Fibroblast of skin of abdomen (primary cell): ENCODE measurements around the gene UQCC2. TPM values are rescaled to one million over a fixed set of nuclear protein-coding genes. Genes with fewer than 3 reads are reported as not detected.

Experiments used
- DNase-seq: peaks from one replicate; pipeline ENCODE4 v3.0.0-alpha.2; 2013
- polyA plus RNA-seq, 2 experiments: library from polyadenylated mRNA; unstranded; fragments of 120-200 nt; gene quantifications; one replicate each; pipeline ENCODE4 v1.2.1, GENCODE V29; 2013; ENCODE audit not compliant: insufficient read length in 2 of 2

The UQCC2 gene
- 120 TPM for polyA plus RNA-seq (2013, experiment 1 of 2; ENCODE audit: insufficient read length)
- 120 TPM for polyA plus RNA-seq (2013, experiment 2 of 2; ENCODE audit: insufficient read length)

DNA sequence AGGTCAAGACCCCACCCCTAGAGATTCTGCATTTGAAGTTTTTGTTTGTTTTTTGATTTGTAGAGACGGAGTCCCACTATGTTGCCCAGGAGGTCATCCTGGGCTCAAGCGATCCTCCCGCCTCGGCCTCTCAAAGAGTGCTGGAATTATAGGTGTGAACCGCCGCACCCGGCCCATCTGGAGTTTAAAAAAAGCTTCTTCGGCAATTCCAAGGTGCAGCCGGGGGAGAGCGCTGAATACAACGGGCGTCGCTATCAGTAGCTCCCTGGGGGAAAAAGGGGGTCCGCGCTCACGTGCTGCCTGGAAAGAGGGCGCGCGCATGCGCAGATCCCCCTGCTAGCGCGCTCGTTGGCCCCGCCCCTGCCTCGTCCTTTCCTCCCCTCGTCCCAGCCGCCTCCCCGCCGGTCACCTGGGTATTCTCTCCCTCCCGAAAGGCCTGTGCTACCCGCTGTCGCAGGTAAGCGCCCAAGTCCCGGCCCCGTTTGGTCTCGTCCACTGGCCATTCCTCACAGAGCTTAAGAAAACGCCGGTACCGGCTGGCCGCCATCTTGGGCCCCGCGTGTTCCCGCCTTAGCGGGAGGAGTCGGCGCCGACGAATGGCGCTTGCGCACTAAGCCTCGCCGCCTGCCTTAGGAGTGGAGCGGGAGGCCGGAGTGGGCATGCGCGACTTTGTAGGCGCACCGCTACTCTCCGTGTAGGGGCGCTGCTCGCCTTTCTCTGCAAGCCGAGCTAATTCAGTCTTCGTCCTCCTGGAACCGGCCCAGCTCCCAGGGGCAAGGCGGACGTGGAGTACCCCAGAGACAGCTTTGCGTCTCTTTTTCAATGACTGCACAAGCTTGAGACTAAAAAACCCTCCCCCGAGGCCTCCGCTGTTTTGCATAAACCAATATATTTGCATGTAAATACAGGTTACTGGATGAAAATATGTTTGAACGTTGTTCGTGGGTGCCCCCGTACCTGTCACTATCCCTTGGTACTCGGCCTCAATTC lies at the start of gene UQCC2:
UQCC2 (minus strand) TSS at position 561 of the 990 bp plus-strand sequence; CDS start at position 547, 14 bp downstream.
- peak; percentile 96 for DNase-seq

DNA sequence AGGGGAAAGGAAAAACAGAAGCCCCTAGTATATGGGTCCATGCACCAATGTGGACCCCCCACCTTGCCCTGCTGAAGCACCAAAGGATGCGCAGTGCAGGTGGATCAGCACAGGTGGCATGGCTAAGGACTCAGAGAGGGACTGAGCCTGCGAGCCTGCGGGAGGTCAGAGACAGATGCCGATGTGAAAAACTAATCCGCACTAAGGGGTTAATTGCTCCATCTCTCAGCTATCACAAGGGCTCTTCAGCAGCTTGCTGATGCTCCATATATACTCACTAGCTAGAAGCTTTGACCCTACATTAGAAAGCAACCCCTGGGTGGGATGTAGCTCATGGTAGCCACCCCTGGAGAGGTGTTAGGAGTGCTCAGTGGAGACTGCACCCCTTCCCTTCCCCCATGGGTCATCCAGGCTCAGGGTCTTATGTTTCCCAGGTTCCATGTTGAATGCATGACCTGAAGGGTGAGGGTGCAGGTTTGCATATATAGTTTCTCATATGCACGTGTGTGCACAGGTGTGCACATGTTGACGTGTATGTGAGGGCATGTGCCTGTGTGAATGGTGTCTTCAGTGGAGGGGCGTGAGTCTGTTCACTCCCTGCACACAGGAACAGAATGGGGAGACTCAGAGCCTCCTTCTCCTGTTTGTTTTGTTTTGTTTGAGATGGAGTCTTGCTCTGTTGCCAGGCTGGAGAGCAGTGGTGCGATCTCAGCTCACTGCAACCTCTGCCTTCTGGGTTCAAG lies 48.6 kb upstream of the UQCC2 start:
- no peak for DNase-seq

DNA sequence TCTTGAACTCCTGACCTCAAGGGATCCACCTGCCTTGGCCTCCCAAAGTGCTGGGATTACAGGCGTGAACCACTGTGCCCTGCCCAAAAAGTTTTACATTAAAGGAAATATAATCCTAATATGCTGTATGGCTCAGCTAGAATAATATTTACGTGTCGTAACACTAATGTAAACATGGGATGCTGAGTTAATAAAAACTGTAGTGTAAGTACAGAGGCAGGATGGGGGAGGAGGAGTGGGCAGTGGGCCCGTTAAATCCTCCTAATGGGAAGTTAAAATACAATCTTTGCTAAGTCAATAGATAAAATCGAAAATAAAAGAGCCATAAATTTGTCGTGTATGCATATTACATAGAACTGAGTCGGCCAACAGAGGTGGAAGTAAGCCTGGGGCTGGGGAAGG lies 47.3 kb upstream of the UQCC2 start:
- DNase-seq: no peak

DNA sequence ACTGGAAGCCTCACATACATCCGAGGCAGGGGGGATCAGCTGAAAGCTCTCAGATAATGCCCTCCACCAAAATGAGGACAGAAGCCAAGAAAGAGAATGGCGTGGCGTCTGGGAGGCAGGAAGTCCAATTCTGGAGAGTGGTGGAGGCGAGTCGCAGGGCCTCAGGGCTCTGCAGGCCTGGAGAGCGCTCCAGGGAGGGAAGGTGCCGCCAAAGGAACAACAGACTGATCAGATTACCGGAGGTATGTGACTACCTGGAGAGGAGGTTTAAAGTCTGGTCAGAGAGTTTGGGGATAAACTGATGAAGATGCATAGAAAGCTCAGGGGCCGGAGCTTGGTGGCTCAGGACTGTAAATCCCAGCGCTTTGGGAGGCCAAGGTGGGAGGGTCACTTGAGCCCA lies 46.4 kb upstream of the UQCC2 start:
- DNase-seq: no peak

DNA sequence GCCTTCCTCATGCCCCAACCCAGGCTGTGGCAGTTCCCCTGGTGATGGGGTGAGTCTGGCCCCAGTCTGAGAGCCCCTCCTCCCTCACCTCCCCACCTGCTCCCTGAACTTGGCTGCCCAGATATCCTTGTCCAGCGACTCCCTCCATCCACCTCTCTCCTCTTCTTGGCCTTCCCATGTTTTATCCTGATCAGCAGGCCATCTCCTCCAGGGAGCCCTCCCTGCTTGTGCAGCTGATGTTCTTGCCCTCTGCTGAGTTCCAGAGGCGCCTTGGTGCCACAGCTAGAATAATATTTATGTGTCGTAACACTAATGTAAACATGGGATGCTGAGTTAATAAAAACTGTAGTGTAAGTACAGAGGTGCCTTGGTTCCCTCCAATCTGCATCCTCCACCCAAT lies 45.6 kb upstream of the UQCC2 start:
- DNase-seq: no peak

DNA sequence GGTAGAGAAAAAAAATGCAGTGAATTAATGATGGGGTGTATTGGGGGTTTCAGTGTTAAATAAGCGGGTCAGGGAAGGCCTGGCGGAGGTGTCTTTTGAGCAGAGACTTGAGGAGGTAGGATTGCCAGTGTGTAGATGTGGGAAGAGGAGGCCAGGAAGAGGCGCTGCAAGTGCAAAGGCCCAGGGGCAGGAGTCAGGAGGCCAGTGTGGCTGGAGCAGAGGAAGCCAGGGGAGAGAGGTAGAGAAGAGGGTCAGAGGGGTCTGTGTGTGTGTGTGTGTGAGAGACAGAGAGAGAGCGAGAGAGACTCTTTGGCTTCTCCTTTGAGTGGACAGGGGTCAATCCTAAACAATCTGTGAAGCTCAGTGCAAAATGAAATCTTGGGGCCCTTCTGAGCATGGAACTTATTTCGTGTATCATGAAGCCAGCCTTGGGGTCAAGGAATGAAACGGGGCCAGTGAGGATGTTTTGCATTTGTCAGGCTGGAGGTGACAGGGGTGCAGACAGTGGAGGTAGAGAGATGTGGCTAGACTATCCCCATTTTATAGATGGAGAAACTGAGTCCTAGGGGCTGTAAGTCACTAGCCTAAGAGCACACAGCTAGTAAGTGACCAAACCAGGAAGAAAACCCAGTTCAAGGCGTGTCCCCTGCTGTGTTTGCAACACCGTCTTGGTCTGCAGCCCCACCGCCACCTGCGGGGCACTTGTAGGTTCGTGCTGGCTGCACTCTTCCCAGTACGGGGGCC lies 44.9 kb upstream of the UQCC2 start:
- no peak for DNase-seq

DNA sequence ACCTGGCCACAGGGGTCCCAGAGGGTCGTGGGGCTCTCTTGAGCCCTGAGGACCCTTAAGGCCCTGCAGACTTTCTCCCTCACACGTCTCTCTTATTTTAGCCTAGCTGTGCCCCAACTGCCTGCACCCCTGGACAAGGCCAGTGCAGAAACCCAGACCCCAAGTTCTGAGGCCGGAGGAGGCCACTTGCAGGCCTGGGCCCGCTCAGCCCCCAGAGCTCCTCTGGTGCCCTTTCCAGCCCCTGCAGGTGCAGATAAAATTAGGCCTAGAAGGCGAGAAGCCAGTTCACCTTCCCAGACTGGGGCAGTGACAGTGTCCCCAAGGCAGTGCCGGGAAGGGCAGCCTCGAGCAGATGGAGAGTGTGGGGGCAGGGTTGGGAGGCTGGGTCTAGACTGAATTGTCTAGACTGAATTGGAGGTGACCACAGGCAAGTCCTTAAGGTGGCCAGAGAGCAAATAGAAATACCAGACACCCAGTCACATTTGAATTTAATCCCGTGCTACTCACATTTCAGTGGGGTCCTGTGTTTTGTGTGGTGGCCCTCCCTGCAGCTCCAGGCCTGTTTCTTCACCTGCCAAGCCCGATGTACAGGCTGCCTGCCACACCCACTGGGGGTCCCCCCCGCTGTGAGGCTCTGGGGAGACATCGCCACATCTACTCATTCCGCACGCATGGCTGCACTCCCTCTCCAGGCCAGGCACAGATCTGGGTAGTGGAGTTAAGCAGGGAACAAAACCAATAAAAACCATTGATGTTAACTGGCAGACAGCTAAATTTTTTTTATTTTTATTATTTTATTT lies 43.8 kb upstream of the UQCC2 start:
- no peak for DNase-seq

DNA sequence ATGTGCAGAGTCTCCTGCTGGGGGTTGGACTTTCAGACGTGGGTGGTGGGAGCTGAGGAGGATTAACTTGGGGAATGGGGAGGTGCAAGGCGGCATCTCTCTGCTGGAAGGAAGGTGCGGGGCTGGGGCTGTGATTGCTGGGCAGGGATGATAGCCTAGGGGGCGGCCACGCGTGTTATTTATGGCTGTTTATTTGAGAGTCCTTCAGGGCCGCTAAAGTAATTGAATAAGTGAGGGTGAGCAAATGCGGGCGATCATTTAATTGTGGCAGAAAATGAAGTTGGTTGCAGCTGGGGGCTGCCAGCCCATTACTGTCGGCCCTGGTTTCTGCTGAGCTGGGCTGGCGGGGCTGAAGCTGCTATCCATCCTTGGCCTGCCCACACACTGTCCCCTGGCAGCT lies 42.7 kb upstream of the UQCC2 start:
- DNase-seq: no peak

DNA sequence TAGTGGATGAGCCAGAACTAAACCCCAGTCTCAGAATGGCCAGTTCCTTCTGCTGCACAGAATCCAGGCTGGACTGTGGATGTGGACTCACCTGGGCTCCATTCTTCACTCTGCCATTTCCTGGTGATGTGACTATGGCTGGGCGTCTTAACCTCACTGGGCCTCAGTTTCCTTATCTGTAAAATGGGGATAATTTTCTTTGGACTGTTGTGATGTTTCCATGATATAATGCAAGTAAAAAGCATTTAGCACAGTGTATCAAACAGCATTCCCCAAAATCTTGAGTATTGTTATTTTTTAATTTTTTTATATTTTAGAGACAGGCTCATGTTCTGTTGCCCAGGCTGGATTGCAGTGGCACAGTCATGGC lies 41.1 kb upstream of the UQCC2 start:
- no peak for DNase-seq

DNA sequence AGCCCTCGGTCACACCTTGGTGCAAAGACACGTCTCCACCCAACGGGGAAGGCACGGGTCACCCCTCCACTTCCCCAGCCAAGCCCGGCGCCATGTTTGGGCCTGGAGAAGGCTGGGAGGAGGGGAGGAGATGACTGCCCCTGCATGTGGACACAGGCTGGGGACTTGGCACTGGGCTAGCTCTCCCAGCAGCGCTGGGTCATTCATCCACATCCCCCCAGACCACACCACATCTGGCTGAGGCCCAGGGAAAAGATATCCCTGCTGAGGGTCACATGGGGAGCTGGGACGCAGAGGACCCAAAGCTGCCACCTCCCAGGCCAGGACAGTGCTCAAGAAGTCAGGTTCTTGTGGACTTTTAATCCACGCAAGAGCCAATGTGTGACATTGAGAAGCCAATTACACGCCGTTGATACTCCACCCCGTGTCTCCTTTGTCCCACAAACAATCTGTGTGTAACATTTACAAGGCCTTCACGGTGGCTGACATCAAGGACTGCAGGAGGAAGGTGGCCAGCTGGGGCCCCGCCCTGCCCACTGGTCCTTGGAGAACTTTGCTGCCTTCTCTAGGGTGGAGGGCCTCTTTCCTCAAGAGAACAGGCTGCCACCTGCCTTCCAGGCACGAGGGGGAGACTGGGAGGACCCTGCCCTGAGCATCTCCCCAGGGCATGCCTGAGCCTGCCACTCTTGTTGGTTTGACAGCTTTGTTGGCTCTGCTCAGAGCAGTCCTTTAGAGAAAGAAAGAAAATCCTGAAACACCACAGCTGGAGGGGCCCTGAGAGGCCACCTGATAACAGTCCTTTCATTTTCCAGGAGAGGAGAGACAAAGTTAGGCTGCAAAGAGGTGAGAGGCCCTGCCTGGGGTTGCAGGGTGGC lies 40.5 kb upstream of the UQCC2 start:
- DNase-seq: no peak

DNA sequence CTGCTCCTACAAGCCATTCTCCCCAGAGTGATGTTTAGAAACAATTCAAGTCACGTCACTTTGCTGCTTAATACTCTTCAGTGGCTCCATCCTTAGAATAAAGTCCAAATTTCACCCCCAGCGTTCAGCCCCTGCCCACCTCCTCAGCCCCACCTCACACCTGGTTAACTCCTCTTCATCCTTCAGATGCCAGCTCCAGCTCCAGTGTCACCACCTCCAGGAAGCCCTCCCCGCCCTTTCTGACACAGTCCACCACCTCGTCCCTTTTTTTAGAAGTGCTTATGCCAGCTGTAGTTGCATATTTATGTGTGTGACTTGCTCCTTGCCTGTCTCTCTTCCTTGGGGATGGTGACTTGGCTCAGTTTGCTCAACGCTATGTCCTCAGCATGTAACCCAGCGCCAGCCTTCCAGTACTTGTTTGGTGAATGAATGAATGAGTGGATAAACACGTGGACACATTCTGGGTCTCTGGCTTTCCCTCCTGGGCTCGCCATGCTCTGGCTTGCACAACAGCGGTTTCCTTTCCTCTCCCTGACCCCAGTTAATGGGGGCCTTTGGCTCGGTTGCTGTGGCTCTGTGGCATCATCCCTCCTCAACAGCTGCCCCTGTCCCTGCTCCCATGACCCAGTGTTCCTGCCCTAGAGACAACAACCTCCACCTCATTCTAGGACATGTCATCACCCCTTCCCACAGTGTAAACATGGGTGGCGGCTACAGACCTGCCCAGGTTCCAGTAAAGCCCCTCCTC lies 38.9 kb upstream of the UQCC2 start:
- DNase-seq: no peak

DNA sequence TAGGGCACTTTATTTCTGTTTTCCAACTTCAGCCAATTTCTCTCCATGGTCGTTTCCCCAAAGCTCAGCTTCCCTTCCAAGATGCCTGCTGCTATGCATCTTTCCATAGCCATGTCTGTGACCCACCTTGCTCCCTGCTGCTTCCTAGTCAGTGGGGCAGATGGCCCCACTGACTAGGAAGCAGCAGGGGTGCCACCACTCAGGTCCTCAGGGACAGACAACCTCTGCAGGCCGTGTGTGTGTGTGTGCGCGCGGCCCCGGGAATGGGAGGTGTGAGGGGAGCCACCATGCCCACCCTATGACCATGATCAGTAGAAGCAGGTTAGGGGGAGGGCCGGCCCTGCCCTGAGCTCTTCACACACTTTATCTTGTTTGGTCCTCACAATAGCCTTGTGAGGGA lies 37.9 kb upstream of the UQCC2 start:
- no peak for DNase-seq

DNA sequence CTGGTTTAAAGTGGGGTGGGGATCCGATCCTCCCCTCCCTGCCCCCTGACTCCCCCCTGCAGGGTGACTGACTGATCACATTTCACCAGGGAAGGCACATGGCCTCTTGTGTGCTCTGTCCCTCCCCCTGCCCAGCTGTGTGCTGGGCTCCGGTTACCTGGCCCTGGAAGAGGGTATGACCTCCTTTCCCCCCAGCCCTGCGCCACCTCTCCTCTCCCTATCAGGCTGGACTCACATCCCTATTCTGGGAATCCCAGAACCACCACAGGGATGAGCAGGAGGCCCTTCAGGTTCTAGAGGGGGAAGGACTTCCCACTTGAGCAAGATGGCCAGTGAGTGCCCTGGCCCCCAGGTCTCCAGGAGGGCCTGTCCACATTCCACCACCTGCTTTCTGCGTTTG lies 37.3 kb upstream of the UQCC2 start:
- no peak for DNase-seq

DNA sequence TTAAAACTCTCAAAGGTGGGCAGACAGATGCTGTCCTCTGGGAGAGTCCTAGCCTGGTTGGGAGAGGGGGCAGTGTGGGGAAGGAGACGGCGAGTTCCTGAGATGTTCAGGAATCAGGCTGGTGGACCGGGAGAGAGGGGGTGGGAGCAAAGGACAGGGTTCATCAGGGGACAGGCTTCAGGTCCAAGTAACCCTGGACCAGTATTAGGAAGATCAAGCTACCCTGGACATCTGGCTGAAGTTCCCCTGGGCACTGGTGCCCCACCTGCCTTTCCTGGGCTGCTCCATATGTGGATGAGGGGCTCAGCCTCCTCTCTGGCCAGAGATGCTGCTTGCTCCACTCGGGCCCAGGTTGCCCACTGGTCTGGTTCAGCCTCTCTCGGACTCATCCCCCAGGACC lies 36.3 kb upstream of the UQCC2 start:
- no peak for DNase-seq

DNA sequence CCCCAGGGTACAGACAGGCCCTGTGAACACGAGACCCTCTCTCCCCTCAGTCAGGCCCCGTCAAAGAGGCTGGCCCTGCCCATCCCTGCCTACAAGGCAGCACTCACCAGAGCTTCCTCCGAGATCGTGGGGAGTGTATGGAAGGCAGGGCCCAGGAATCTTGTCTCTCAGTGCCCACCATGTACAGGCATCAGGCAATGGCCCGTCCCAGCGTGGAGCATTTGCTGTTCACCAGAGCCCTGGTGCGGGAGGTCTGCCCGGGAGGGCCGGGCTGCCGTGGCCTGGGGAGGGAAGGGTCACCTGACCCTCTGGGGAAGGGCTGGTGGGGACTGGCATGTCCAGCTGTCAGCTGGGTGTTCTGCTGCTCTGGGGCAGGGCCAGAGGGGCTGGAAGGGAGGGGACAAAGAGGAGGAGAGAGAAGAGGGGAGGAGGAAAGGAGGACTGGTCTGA lies 35.2 kb upstream of the UQCC2 start, which contains the start of gene IP6K3:
IP6K3 (minus strand) TSS at position 255 of the 450 bp plus-strand sequence. CDS start 11,429 bp downstream, outside the sequence.
- no peak for DNase-seq

DNA sequence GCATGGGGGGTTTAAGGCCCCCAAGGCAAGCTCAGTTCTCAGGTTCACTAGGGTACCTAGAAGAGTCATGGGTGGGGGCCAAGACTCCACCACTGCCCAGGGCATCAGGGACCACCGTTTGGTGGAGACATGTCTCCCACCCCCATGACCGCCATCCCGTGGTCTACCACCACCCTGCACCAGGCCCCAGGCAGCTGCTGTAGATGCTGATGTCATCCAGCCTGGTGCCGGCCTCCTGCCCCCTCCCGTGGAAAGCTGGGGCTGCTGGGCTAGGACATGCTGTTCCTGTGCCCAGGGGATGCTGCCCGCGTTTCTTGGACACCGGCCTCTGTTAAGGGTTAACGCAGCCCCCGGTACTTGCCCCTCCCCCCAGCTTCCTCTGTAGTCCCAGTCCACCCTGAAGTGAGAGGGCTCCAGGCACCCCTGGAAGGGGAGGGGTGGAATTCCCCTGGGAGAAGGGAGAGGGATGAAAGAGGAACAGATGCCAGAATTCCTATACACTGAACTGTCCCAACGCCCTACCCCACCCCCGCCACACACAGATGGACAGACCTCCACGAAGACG lies 34.6 kb upstream of the UQCC2 start:
- DNase-seq: peak; percentile 60

DNA sequence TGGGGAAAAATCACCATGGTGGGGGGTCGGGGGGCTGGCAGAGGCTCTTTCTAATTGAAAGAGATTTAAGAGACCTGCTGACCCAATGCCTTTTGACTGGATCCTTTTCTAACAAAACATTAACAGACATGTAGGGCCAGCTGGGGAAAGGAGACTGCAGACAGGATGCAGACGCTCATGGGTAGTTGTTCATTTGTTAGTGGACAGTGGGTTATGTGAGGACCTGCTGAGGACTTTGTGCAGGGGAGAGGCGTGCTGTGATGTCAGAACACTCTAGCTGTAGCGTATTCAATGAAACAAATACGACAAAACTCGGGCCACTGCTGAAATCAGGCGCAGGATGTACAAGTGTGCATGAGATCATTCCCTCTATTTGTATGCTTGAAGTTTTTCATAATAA lies 34.0 kb upstream of the UQCC2 start:
- DNase-seq: no peak

DNA sequence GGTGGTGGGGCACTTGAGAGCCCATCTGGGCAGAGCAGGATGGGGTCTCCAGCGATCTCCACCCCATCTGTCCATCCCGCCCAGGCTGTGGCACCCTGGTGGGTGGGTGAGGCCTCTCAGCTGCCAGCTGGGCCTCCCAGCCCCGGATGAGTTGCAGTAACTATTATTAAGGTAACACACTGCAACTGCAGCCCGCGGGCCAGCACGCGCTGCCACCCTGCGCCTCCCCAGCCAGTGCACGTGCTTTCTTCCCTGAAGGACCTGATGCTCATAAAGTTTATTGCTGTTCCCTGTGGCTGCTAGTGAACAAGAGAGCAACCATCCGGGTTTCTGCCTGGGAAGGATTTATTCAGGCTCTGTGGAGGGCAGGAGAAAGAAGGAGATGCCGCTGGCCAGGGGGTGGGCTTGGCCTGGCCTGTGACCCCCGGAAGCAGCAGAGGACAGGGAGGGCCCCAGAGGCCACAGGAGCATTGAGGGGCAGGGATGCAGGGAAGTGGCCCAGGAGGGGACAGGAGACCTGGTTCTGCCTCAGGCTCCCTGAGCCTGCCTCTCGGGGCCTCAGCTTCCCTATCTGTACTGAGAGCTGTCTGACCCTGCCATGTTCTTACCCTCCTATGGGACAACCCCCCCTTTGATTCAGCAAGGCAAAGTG lies 33.5 kb upstream of the UQCC2 start:
- DNase-seq: no peak
